HG03354 (cell line): ENCODE measurements around the gene CNIH4.
"Not testable (repeated sequence)": the region's sequence is repeated elsewhere in the genome, so short reads cannot be mapped to it uniquely, and the experiment has no call there.

Source experiments
- ATAC-seq: cut with Tn5 transposase; IDR thresholded peaks from one replicate; pipeline ENCODE4 v1.9.1; 2021; ENCODE audit warnings: mild to moderate bottlenecking; ENCODE audit not compliant: unreplicated experiment, poor library complexity, severe bottlenecking

The CNIH4 gene

DNA sequence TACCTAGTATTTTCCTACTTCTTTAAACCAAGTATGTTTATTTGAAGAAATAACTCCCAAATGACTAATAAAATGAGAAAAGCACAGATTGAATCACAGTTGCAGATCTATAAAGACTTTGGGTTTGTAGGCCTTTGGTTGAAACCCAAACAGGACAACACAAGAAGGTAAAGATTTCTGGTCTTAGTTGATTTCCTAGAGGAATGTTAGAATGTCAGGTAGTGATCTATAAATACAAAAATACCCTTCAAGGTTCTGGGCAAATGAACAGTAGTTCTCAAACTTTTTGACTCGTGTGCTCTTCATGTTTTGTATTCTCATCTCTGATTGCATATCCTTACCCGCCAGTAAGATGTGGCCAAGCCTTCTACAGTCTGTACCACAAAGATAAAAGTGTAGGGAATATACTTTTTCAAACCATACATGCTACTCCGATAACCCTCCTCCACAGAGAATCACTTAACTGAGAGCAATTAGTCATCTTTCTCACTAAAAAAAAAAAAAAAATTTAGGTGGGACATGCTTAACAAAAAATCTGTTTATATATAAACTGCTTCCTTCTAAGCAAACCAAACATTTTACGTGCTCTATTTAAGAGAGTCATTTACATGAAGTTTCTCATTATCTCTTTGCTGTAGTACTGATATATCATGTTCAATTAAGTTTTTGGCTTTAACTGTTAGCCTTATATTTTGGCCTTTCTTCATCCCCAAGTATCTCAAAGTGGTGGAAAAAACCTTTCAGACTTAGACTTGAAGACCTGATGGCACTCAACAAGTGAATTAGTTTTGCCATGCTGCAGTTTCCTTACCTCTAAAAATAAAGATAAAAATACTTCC, 36.0 kb downstream of the CNIH4 start:
- ATAC-seq, result no peak

DNA sequence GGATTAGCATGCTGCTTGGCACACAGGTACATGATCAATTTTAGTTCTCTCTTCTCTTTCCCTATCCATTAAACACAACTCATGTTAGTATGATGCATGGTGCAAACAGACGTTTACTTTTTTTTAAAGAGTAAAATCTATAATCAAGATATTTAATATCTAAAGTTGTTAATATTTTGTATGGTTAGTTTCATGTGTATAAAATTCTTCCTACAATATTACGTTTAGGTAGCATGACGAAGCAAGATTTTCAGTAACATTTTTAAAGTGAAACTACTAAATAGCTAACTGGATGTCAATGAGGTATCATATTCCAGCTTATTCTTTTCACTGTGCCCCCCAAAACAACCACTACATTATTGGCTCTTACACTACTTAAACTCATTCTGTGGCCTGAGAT, 36.6 kb downstream of the CNIH4 start:
- no peak for ATAC-seq

DNA sequence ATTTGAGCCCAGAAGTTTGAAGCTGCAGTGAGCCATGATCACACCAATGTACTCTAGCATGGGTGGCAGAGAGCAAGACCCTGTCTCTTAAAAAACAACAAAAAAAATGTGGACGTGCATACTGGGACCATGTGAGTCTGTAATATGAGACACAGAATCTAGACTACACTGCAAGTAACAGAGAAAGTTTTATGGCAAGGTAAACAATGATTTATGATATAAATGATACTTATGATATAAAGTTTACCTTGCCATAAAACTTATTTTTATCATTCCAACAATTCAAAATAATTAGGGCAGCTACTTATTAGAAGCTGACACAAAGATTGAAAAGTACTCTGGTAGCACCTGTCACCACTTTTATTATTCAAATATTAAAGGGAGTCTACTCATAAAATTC, 43.2 kb downstream of the CNIH4 start:
- no peak for ATAC-seq

DNA sequence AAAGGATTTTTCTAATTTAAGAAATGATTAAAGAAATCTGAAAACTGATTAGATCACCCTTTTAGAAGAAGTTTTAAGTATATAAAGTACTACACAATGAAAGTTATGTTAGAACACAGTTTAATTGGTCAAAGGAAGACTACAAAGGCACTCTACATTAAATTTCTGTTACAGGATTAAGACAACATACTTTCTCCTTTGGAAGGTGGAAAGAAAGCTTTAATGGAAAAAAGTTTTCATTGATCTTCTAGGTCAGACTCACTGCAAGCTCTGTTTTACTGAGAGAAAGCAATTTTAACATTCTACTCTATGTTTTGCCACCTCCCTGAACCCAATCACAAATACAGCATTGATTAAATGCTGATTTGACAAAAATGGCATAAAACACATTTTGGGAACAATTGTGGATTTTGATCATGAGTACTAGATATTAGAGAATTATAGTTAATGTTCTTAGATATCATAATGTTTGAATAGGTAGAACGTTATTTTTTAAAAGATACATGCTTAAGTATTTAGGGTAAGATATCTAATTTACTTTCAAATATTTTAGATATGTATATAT, 45.9 kb downstream of the CNIH4 start:
- no peak for ATAC-seq

DNA sequence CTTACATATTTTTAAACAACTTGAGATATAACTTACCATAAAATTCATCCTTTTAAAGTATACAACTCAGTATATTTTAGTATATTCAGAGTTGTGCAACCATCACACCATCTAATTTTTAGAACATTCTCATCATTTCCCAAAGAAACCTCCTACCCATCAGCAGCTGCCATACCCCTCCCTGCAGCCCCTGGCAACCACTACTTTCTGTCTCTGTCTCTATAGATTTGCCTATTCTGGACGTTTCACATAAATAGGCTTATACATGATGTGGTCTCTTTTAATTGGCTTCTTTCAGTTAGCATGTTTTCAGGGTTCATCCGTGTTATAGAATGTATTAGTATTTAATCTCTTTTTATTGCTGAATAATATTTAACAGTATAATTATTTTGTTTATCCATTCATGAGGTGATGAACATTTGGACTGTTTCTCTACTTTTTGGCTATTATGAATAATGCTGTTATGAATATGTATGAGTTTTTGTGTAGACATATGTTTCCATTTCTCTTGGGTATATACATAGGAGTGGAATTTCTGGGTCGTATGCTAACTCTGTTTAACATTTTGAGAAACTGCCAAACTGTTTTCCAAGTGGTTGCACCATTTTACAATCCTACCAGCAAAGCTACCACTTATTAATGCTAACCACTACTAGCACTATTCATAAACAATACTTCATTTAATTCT, 48.4 kb downstream of the CNIH4 start:
- no peak for ATAC-seq

DNA sequence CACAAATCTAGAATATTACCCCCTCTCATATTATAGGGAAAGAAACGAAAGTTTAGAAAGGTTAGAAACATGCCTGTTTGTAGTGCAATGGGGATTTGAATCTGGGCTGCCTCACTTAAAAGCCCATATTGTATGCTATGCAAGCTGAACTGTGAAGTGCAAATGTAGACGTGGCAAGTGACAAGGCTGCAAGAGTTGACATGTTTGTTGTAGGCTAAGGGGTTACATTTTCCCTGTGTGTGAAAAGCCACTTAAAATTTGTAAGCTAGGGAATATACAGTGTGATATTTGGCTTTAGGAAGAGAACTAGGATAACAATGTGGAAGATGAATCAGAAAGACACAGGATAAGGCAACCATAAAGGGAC, 48.9 kb downstream of the CNIH4 start:
- ATAC-seq, result no peak

DNA sequence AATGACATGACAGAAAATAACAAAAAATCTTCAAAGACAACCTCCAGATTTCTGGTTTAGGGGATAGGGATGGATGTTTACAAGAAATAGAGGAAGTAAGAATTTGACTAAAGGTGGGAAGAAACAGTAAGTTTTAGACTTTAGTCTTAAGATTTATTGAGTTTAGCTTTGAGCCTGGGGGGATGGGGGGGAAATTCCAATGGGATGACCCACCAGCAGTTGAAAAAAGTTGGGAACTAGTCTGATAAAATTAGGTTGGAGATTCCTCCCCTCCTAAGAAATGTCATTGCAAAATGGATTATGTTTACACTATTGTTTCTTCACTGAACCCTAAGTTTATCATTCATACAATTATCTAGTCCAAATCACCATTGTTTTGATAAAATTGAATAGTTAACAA, 49.5 kb downstream of the CNIH4 start:
- ATAC-seq, result no peak

DNA sequence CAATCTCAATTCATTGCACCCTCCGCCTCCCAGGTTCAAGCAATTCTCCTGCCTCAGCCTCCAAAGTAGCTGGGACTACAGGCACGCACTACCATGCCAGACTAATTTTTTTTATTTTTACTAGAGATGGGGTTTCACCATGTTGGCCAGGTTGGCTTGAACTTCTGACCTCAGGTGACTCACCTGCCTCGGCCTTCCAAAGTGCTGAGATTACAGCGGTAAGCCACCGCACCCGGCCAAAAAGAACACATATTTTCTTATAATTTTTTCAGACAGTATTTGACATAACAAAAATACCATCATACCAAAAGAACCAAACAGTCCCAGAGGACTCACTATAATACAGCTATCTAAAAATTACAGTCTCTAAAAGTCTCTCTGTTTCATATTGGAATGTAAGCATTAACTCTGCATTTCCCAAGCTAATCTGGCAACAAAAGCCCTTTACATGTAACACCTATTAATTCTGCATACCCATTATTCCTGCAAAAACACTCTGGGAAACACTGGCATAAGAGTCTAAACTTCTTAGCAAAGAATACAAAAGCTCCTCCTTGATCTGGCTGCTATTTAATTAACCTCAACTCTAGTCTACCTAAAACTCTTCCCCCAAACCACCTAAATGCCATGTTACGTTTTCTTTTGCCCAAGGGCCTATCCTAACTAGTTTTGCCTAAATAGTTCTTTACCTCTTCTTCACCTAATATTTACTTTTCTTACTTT, 51.1 kb downstream of the CNIH4 start:
- no peak for ATAC-seq

DNA sequence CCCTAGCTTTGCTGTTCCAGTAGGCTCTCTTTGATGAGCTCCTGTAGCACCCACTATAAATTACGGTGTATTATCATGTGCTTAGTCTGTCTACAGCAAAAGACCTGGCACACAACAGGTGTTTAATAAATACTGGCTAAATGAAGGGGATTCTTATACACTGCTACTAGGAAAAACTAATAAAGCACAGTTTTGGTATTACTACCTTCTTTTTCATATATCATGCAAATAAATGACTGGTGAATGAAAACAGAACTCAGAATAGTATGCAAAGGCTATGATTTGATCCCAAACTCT, 51.6 kb downstream of the CNIH4 start:
- ATAC-seq, result no peak

DNA sequence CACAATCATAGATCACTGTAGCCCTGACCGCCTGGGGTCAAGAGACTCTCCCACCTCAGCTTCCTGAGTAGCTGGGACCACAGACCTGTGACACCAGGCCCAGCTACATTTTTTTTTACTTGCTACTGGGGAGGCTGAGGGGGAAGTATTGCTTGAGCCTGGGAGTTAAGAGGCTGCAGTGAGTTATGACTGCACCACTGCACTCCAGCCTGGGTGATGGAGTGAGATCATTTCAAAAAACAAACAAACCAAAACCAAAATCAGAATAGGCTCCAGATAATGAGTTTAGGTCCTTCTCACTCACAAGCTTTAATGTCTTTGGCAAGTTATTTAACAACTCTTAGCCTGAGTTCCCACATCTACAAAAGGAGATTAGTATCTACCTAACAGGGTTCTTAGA, 55.1 kb downstream of the CNIH4 start:
- no peak for ATAC-seq

DNA sequence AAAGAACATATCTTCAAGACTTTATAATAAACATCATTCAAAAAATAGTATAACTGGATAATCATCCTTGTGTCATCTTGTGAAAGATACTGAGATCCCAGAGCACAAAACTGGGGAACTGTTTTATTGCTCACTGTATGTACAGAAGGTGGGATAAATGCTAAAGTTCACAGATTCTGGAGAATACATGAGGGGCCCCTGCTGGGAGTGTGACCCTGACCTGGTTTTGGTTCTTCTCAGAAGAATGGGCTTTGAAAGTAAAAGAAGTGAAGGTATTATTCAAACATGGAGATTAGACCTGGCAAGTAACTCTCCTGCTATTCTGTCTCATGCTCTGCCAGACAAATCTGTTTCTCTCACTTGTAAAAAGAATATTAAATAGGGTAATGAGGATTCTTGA, 63.4 kb downstream of the CNIH4 start:
- no peak for ATAC-seq

DNA sequence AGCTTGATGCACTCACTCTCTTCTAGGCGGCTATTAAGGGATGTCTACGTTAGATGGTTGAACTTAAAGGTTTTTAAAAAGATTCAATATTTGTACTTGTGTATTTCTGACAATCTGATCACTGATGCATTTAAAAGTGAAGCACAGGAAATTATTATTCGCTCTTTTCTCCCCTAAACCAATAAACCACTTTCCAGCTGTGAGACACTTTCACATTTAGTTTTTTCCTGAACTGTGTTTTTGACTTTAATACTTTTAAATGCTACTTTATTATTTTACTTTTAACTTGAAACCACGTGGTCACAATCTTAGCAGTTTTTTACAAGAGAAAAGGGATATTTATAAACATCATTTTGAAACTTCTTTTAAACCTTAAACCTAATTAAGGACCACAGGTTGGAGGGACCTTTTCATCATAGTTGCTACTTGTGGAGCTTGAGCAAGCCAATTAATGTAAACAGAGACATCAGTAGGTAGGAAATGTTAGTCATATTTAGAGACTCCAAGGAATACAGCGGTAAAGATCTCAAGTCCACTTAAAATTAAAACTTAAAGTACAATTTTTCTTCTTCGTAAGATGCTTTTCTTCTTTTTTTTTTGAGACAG, 68.7 kb downstream of the CNIH4 start:
- ATAC-seq, result no peak

DNA sequence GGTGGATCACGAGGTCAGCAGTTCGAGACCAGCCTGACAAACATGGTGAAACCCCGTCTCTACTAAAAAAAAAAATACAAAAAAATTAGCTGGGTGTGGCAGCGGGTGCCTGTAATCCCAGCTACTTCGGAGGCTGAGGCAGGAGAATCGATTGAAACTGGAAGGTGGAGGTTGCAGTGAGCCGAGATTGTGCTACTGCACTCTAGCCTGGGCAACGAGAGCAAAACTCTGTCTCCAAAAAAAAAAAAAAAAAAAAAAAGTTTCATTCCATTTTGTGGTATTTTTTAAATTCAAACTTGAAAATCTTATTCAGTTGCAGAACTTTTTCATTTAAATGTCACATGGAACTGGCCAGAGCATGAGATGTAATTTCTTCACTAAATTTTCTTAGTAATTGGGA, 70.2 kb downstream of the CNIH4 start:
- not testable (repeated sequence) for ATAC-seq

DNA sequence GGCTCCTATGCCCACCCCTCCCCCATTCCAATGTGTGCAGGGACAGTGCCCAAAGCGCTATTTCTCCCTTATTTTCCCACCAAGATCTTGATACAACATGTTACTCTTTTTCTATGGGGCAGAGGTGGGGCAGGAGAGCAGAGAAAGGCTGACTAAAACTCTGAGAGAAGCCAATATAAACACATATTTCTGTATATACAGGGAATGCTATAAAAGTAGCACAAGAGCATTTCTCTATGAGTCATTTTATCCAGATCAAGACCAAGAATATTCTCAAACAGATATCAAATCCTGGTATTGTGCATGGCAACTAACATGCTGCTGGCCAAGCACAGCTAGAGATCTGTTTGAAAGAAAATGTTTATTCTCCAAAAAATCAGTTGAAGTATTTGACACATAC, 70.7 kb downstream of the CNIH4 start:
- ATAC-seq, result no peak

DNA sequence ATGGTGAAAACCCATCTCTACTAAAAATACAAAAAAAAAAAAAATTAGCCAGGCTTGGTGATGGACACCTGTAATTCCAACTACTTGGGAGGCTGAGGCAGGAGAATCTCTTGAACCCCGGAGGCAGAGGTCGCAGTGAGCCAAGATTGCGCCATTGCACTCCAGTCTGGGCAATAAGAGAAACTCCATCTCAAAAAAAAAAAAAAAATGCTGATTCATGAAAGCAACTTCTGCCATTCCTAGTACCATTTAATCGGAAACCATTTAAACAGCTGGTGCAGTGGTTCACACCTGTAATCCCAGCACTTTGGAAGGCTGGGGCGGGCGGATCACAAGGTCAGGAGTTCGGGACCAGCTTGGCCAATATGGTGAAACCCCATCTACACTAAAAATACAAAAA, 72.0 kb downstream of the CNIH4 start:
- not testable (repeated sequence) for ATAC-seq
